ENCODE results near the gene CERT1.

DNA sequence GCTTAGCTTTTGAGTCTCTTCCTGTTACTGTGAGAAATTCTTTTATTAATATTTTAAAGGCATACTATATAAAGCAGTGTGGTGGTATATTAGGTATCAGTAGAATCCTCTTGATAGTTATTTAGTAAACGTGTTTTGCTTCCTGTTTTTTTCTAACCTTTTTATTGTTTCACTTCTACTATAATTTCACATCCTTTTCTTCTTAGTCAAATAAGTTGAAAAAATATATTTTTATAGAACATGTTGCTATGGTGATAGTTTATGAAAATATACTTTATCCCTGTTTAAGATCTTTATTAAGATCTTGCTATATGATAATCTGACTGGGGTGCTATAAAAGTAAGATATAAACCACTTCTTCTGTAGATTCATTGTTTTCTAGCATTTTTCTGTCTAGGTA, 2.4 kb upstream of the CERT1 start:
- TF ChIP-seq, protein P1, sequence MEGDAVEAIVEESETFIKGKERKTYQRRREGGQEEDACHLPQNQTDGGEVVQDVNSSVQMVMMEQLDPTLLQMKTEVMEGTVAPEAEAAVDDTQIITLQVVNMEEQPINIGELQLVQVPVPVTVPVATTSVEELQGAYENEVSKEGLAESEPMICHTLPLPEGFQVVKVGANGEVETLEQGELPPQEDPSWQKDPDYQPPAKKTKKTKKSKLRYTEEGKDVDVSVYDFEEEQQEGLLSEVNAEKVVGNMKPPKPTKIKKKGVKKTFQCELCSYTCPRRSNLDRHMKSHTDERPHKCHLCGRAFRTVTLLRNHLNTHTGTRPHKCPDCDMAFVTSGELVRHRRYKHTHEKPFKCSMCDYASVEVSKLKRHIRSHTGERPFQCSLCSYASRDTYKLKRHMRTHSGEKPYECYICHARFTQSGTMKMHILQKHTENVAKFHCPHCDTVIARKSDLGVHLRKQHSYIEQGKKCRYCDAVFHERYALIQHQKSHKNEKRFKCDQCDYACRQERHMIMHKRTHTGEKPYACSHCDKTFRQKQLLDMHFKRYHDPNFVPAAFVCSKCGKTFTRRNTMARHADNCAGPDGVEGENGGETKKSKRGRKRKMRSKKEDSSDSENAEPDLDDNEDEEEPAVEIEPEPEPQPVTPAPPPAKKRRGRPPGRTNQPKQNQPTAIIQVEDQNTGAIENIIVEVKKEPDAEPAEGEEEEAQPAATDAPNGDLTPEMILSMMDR (IDR thresholded peaks at IDR 0.05): no peak
- TF ChIP-seq POLR2A (IDR thresholded peaks at IDR 0.05): no peak
